HG02885 (cell line): ENCODE data around the gene TSHZ3.

ENCODE experiments used
- ATAC-seq: cut with Tn5 transposase; IDR thresholded peaks from one replicate; pipeline ENCODE4 v1.9.1; 2021; ENCODE audit warnings: mild to moderate bottlenecking; ENCODE audit not compliant: unreplicated experiment, poor library complexity

The TSHZ3 gene

GRCh38 chr19:31339411-31339810 lies 9.8 kb downstream of the TSHZ3 start:
- no peak for ATAC-seq

GRCh38 chr19:31338069-31338776 lies 11.0 kb downstream of the TSHZ3 start:
- ATAC-seq: no peak

- ATAC-seq: no peak
Measured at GRCh38 chr19:31337008-31337914, 12.0 kb downstream of the TSHZ3 start.

GRCh38 chr19:31335716-31336115 lies 13.5 kb downstream of the TSHZ3 start:
- no peak for ATAC-seq

- ATAC-seq: no peak
Measured at GRCh38 chr19:31334849-31335624, 14.2 kb downstream of the TSHZ3 start.

GRCh38 chr19:31334101-31334848 lies 15.0 kb downstream of the TSHZ3 start:
- no peak for ATAC-seq

GRCh38 chr19:31332096-31332495 lies 17.1 kb downstream of the TSHZ3 start:
- no peak for ATAC-seq

- ATAC-seq: no peak
Measured at GRCh38 chr19:31331536-31331935, 17.7 kb downstream of the TSHZ3 start.

GRCh38 chr19:31330761-31331160 lies 18.5 kb downstream of the TSHZ3 start:
- ATAC-seq: no peak

GRCh38 chr19:31330237-31330636 lies 19.0 kb downstream of the TSHZ3 start:
- ATAC-seq: no peak

GRCh38 chr19:31329819-31330218 lies 19.4 kb downstream of the TSHZ3 start:
- ATAC-seq: no peak

GRCh38 chr19:31328238-31328637 lies 21.0 kb downstream of the TSHZ3 start:
- ATAC-seq: no peak

GRCh38 chr19:31326329-31327028 lies 22.8 kb downstream of the TSHZ3 start:
- no peak for ATAC-seq

GRCh38 chr19:31325342-31325741 lies 23.9 kb downstream of the TSHZ3 start:
- ATAC-seq: no peak

- no peak for ATAC-seq
Measured at GRCh38 chr19:31319465-31319864, 29.8 kb downstream of the TSHZ3 start.

- no peak for ATAC-seq
Measured at GRCh38 chr19:31318790-31319425, 30.3 kb downstream of the TSHZ3 start.

- no peak for ATAC-seq
Measured at GRCh38 chr19:31317570-31317969, 31.7 kb downstream of the TSHZ3 start.

- ATAC-seq: no peak
Measured at GRCh38 chr19:31317093-31317492, 32.1 kb downstream of the TSHZ3 start.
